Lung (tissue), 12 donors: ENCODE results near the gene SPATA31D1. TPM values are rescaled to one million over a fixed set of nuclear protein-coding genes. Genes with fewer than 3 reads are reported as not detected.

ENCODE experiments used
- ATAC-seq: fragments of 200-7000 bp; cut with Tn5 transposase; one replicate; pipeline ENCODE4 v1.9.1; 2020; ENCODE audit warnings: moderate number of reproducible peaks; ENCODE audit not compliant: insufficient read depth, low FRiP score
- DNase-seq, 3 donors: peaks; one replicate each; pipeline ENCODE4 v3.0.0-alpha.2; 2013 to 2017
- H3K27ac ChIP-seq, 2 donors: one replicate each; pipeline ENCODE4 v1.5.1; 2013; ENCODE audit warnings: mild to moderate bottlenecking in 2 of 2, moderate library complexity in 2 of 2, control low read depth in 1 of 2, inconsistent platforms in 1 of 2, low read depth in 1 of 2, low read length in 1 of 2
- H3K27me3 ChIP-seq, 3 donors: one replicate each; pipeline ENCODE4 v1.5.1; 2013; ENCODE audit warnings: low read length in 2 of 3; ENCODE audit not compliant: control insufficient read depth in 3 of 3, insufficient read depth in 3 of 3
- H3K36me3 ChIP-seq, 4 donors: one replicate each; pipeline ENCODE4 v1.5.1; 2013; ENCODE audit warnings: low read length in 4 of 4, mild to moderate bottlenecking in 1 of 4, moderate library complexity in 1 of 4; ENCODE audit not compliant: control insufficient read depth in 4 of 4, insufficient read depth in 4 of 4
- H3K4me1 ChIP-seq, 5 donors: one replicate each; pipeline ENCODE4 v1.5.1; 2013; ENCODE audit warnings: low read length in 5 of 5, mild to moderate bottlenecking in 2 of 5, moderate library complexity in 1 of 5; ENCODE audit not compliant: control insufficient read depth in 5 of 5, insufficient read depth in 5 of 5
- H3K4me3 ChIP-seq: one replicate; pipeline ENCODE4 v1.5.1; 2013; ENCODE audit warnings: mild to moderate bottlenecking, control low read depth, moderate library complexity
- H3K9ac ChIP-seq, 2 donors: one replicate each; pipeline ENCODE4 v1.5.1; 2013; ENCODE audit warnings: low read length in 2 of 2, control low read depth in 1 of 2; ENCODE audit not compliant: insufficient read depth in 1 of 2
- H3K9me3 ChIP-seq, 4 donors: one replicate each; pipeline ENCODE4 v1.5.1; 2013; ENCODE audit warnings: low read length in 3 of 4, mild to moderate bottlenecking in 1 of 4, moderate library complexity in 1 of 4; ENCODE audit not compliant: control insufficient read depth in 4 of 4, insufficient read depth in 3 of 4
- WGBS, 2 donors: extraction: QIAGEN DNeasy Blood & Tissue Kit; methylation state at CpG; one replicate each; pipeline ENCODE4 v1.1.7; 2013; 5-methylcytosine and 5-hydroxymethylcytosine counted together
- polyA plus RNA-seq, 2 donors: library from polyadenylated mRNA; stranded (reverse); fragments of 200-250 nt; gene quantifications; one replicate each; pipeline ENCODE4 v1.2.1, GENCODE V29; 2013
- total RNA-seq, 2 donors: library from RNA; depleted of rRNA in 1 of 2; stranded (reverse); fragments of >200 nt in 1 of 2; gene quantifications; one replicate each; pipeline ENCODE4 v1.2.1, GENCODE V29; 2014 to 2021
- TF ChIP-seq, protein P1 (sequence below): IDR thresholded peaks from 2 replicates; pipeline ENCODE4 v1.5.1; 2012; ENCODE audit warnings: mild to moderate bottlenecking; ENCODE audit errors: control extremely low read depth, extremely low read depth
- donor health status: control.
- donor health status: control.
- donor health status: Bipolar disorder and iron deficiency.
- donor health status: healthy.
- donor health status: DM: yes; HTN: yes; CAD: no.

Gene SPATA31D1
- total and polyA plus RNA-seq, 4 donors: not detected

DNA sequence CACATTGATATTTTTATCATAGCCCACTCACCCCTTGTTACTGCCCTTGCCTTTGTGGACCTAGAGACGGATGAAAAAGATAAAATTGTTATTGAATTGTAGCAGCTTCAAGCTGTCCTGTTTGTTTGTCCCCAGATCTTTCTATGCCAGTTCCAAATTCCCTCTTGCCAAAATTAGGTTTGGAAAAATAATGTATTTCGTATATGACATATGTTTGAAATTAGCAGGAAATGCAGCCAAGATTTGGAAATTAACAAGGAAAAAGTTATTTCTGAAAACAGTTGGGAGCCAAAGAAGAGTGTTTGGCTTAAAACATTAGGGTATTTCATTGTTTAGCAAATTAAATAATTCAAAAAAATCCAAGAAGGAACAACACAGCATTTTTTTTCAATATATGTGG is 33.5 kb downstream of the SPATA31D1 start:
- no peak for ATAC-seq
- 74 to 84% methylated on average over 2 of the region's 2 CpGs for WGBS, 2 donors
- peaks cover 0 to 5% (median 2%) of the 10 kb centered on the region in 4 donors for H3K9me3 ChIP-seq

GRCh38 chr9:82024908-82025307 is 36.3 kb downstream of the SPATA31D1 start:
- no peaks in the 10 kb centered on the region for H3K27me3 ChIP-seq
- H3K9me3 ChIP-seq: no peaks in the 10 kb centered on the region
- H3K9ac ChIP-seq: no peak overlapping the region
- H3K4me3 ChIP-seq: no peak overlapping the region
- WGBS, 2 donors: 78 to 93% methylated on average over 1 of the region's 1 CpG
- no peak for DNase-seq
- H3K36me3 ChIP-seq: no peaks in the 10 kb centered on the region
- TF ChIP-seq, protein P1, sequence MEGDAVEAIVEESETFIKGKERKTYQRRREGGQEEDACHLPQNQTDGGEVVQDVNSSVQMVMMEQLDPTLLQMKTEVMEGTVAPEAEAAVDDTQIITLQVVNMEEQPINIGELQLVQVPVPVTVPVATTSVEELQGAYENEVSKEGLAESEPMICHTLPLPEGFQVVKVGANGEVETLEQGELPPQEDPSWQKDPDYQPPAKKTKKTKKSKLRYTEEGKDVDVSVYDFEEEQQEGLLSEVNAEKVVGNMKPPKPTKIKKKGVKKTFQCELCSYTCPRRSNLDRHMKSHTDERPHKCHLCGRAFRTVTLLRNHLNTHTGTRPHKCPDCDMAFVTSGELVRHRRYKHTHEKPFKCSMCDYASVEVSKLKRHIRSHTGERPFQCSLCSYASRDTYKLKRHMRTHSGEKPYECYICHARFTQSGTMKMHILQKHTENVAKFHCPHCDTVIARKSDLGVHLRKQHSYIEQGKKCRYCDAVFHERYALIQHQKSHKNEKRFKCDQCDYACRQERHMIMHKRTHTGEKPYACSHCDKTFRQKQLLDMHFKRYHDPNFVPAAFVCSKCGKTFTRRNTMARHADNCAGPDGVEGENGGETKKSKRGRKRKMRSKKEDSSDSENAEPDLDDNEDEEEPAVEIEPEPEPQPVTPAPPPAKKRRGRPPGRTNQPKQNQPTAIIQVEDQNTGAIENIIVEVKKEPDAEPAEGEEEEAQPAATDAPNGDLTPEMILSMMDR: no peak
- H3K27ac ChIP-seq: no peak overlapping the region
- peaks cover 0 to 12% (median 0%) of the 10 kb centered on the region in 5 donors for H3K4me1 ChIP-seq
- ATAC-seq: no peak

More for the DNA sequence above, 33.5 kb downstream of the SPATA31D1 start:
- H3K27ac ChIP-seq: no peak overlapping the region
- no peaks in the 10 kb centered on the region for H3K36me3 ChIP-seq
- H3K4me3 ChIP-seq: no peak overlapping the region
- no peak for DNase-seq
- H3K9ac ChIP-seq: no peak overlapping the region
- H3K4me1 ChIP-seq: peaks cover 0 to 12% (median 0%) of the 10 kb centered on the region in 5 donors
- TF ChIP-seq, protein P1: no peak
- H3K27me3 ChIP-seq: no peaks in the 10 kb centered on the region

DNA sequence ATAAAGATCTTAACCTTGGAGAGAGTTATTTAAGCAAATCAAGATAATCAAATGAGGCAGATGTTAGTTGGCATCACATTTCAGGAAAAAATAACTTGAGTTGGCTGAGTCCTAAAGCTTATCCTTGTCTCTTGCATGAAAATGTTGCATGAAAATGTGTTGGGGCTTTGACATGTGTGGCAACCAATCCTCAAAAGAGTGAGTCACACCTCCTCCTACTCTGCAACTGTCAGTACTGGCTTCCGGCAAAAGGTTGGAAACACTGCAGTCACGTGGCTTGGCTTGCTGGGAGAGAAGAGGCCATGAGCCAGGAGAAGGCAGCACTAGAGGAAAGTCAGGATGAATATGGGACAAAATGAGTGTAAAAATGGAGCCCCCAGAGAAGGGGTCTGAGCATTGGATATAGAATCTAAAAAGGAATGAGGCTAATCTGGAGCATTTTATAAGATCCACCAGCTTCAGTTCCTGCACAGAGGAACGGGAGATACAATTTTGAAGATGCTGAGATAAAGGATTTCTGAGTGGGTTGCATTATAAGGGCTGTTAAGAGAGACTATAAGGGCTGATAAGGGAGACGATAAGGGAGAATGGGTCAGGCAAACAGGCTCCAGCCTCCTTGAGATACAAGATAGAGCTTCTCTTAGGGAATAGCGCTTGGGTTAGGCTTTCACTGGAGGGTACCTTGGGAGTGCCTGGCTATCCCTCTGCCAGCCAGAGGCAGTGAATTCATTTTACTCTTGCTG is 43.1 kb downstream of the SPATA31D1 start:
- ATAC-seq: peak; percentile 53
- Histone ChIP-seq H3K36me3 (no peaks in the 10 kb centered on the region), H3K9ac (no peak overlapping the region), H3K27ac (no peak overlapping the region), H3K4me3 (no peak overlapping the region), H3K27me3 (no peaks in the 10 kb centered on the region), H3K9me3 (no peaks in the 10 kb centered on the region), H3K4me1 (peaks cover 0 to 12% (median 0%) of the 10 kb centered on the region in 5 donors)
- peak in 1 of 3 donors; percentile 50 for DNase-seq
- TF ChIP-seq, protein P1: no peak
- WGBS, 2 donors: 61 to 77% methylated on average over 5 of the region's 5 CpGs
